H1 (cell line): ENCODE measurements around the gene KCNAB3. TPM values are rescaled to one million over a fixed set of nuclear protein-coding genes. Genes with fewer than 3 reads are reported as not detected.
A peak's percentile ranks its signal among the peaks of the same experiment; 100 is the strongest.

Experiments used
- CTCF ChIA-PET: fragments of 300-600 bp; sonication (Branson Sonifier 250); formaldehyde crosslinking; loops from one replicate; lab custom pipeline; 2021; ENCODE audit not compliant: partially characterized antibody; lab: Charles Lee
- POLR2A ChIA-PET: fragments of 300-600 bp; sonication (Branson Sonifier 250); formaldehyde crosslinking; loops from one replicate; lab custom pipeline; 2021; ENCODE audit warnings: inconsistent platforms; ENCODE audit not compliant: partially characterized antibody; lab: Charles Lee
- DNase-seq, 2 experiments: peaks; one replicate each; pipeline versions ENCODE4 v3.0.0 to v3.0.0-alpha.2; 2010 to 2022; ENCODE audit warnings: low spot score in 2 of 2, low read depth in 1 of 2, mixed read lengths in 1 of 2
- FAIRE-seq: peaks from 2 replicates; lab custom pipeline; 2011; peaks lifted over from hg19 to GRCh38; lab: Jason Lieb, UNC
- H2AFZ ChIP-seq: 2 replicates; pipeline ENCODE4 v1.8.1; 2012; ENCODE audit warnings: low read length, inconsistent platforms
- H2AK5ac ChIP-seq: 2 replicates; pipeline ENCODE4 v1.6.1; 2013; ENCODE audit warnings: low read depth, low read length
- H2BK120ac ChIP-seq: replicated peaks from 2 replicates; pipeline ENCODE3; 2013; ENCODE audit warnings: low read depth, low read length, inconsistent platforms
- H2BK12ac ChIP-seq: 2 replicates; pipeline ENCODE4 v1.6.1; 2013; ENCODE audit warnings: low read depth, low read length
- H2BK15ac ChIP-seq: 2 replicates; pipeline ENCODE4 v1.6.1; 2013; ENCODE audit warnings: low read length
- H2BK20ac ChIP-seq: 2 replicates; pipeline ENCODE4 v1.6.1; 2013; ENCODE audit warnings: low read length
- H2BK5ac ChIP-seq: 2 replicates; pipeline ENCODE4 v1.6.1; 2013; ENCODE audit warnings: low read depth, low read length
- H3K14ac ChIP-seq: 2 replicates; pipeline ENCODE4 v1.6.1; 2013; ENCODE audit warnings: inconsistent platforms; ENCODE audit not compliant: insufficient read length
- H3K18ac ChIP-seq: 2 replicates; pipeline ENCODE4 v1.6.1; 2013; ENCODE audit warnings: low read length; ENCODE audit errors: extremely low read depth
- H3K23ac ChIP-seq: 2 replicates; pipeline ENCODE4 v1.6.1; 2013; ENCODE audit warnings: inconsistent platforms; ENCODE audit not compliant: insufficient read length
- H3K23me2 ChIP-seq: 2 replicates; pipeline ENCODE4 v1.6.1; 2013; ENCODE audit warnings: low read depth, low read length
- H3K27ac ChIP-seq: 2 replicates; pipeline ENCODE4 v1.6.1; 2011; ENCODE audit warnings: low read depth, low read length, inconsistent platforms
- H3K27me3 ChIP-seq, 4 experiments: replicated peaks in 1 of 4; 1 replicate in 1 of 4; 2 replicates in 3 of 4; pipeline versions ENCODE4 v1.6.1 to v1.8.1; 2011 to 2013; ENCODE audit warnings: low read length in 3 of 4, mild to moderate bottlenecking in 3 of 4, inconsistent platforms in 2 of 4, mixed read lengths in 2 of 4, moderate library complexity in 1 of 4; ENCODE audit not compliant: control insufficient read depth in 3 of 4, insufficient read depth in 3 of 4; ENCODE audit errors: extremely low read depth in 1 of 4
- H3K36me3 ChIP-seq, 4 experiments: 2 replicates each; pipeline versions ENCODE4 v1.6.1 to v1.8.1; 2011 to 2013; ENCODE audit warnings: mild to moderate bottlenecking in 4 of 4, low read length in 3 of 4, moderate library complexity in 2 of 4, control low read depth in 1 of 4, inconsistent platforms in 1 of 4; ENCODE audit not compliant: insufficient read depth in 4 of 4, control insufficient read depth in 2 of 4
- H3K4ac ChIP-seq: replicated peaks from 2 replicates; pipeline ENCODE3; 2013; ENCODE audit warnings: low read length, low read depth, mixed read lengths, inconsistent platforms; ENCODE audit not compliant: insufficient read length
- H3K4me1 ChIP-seq, 4 experiments: replicated peaks in 1 of 4; 1 replicate in 1 of 4; 2 replicates in 3 of 4; pipeline versions ENCODE4 v1.6.1 to v1.8.1; 2011 to 2013; ENCODE audit warnings: low read length in 3 of 4, inconsistent platforms in 2 of 4, mixed read lengths in 1 of 4; ENCODE audit not compliant: insufficient read depth in 4 of 4, control insufficient read depth in 3 of 4
- H3K4me2 ChIP-seq, 2 experiments: 2 replicates each; pipeline versions ENCODE4 v1.6.1 to v1.8.1; 2011 to 2013; ENCODE audit warnings: low read depth in 2 of 2, low read length in 2 of 2, control low read depth in 1 of 2, inconsistent platforms in 1 of 2, mild to moderate bottlenecking in 1 of 2; ENCODE audit not compliant: insufficient read depth in 1 of 2
- H3K4me3 ChIP-seq, 4 experiments: fragments of 200-600, 300-600 bp in 1 of 4; sonication (generic), shearing (Covaris generic), sonication (Bioruptor Twin) in 1 of 4; 2 replicates each; pipeline versions ENCODE4 v1.5.1 to v1.8.1; 2011 to 2016; ENCODE audit warnings: low read length in 4 of 4, low read depth in 3 of 4, control low read depth in 2 of 4, inconsistent platforms in 2 of 4, mild to moderate bottlenecking in 2 of 4, mixed read lengths in 1 of 4, moderate library complexity in 1 of 4; ENCODE audit not compliant: insufficient read depth in 2 of 4; ENCODE audit errors: extremely low read depth in 1 of 4
- H3K56ac ChIP-seq: replicated peaks from 2 replicates; pipeline ENCODE3; 2013; ENCODE audit warnings: low read depth, mild to moderate bottlenecking, mixed read lengths, low read length, inconsistent platforms; ENCODE audit not compliant: insufficient read length
- H3K79me1 ChIP-seq: 2 replicates; pipeline ENCODE4 v1.6.1; 2013; ENCODE audit warnings: low read depth, low read length, control low read depth
- H3K79me2 ChIP-seq, 2 experiments: 2 replicates each; pipeline versions ENCODE4 v1.6.1 to v1.8.1; 2012 to 2013; ENCODE audit warnings: low read length in 2 of 2, mild to moderate bottlenecking in 2 of 2, inconsistent platforms in 1 of 2; ENCODE audit not compliant: insufficient read depth in 2 of 2, control insufficient read depth in 1 of 2
- H3K9ac ChIP-seq, 4 experiments: replicated peaks in 1 of 4; 1 replicate in 1 of 4; 2 replicates in 3 of 4; pipeline versions ENCODE4 v1.6.1 to v1.8.1; 2011 to 2013; ENCODE audit warnings: low read depth in 3 of 4, low read length in 3 of 4, control low read depth in 2 of 4, mild to moderate bottlenecking in 2 of 4, moderate library complexity in 2 of 4, inconsistent platforms in 1 of 4; ENCODE audit errors: extremely low read depth in 1 of 4
- H3K9me3 ChIP-seq, 2 experiments: 2 replicates each; pipeline versions ENCODE4 v1.6.1 to v1.8.1; 2012 to 2013; ENCODE audit warnings: mild to moderate bottlenecking in 2 of 2, moderate library complexity in 2 of 2, control low read depth in 1 of 2, inconsistent platforms in 1 of 2, low read depth in 1 of 2, low read length in 1 of 2, mixed read lengths in 1 of 2; ENCODE audit not compliant: insufficient read depth in 2 of 2
- H4K20me1 ChIP-seq, 2 experiments: replicated peaks in 1 of 2; 2 replicates each; pipeline versions ENCODE3 to v1.8.1; 2011 to 2013; ENCODE audit warnings: inconsistent platforms in 2 of 2, low read length in 2 of 2, mild to moderate bottlenecking in 1 of 2; ENCODE audit not compliant: insufficient read depth in 2 of 2, control insufficient read depth in 1 of 2
- H4K5ac ChIP-seq: 2 replicates; pipeline ENCODE4 v1.6.1; 2013; ENCODE audit warnings: low read length, low read depth, mixed read lengths, inconsistent platforms; ENCODE audit not compliant: insufficient read length
- H4K8ac ChIP-seq: 2 replicates; pipeline ENCODE4 v1.8.0; 2013; ENCODE audit warnings: mild to moderate bottlenecking, moderate library complexity, low read length, inconsistent platforms; ENCODE audit not compliant: insufficient read depth; ENCODE audit errors: extremely low read depth
- H4K91ac ChIP-seq: replicated peaks from 2 replicates; pipeline ENCODE3; 2013; ENCODE audit warnings: low read length, mixed read lengths, inconsistent platforms; ENCODE audit not compliant: insufficient read length
- CTBP2 ChIP-seq: IDR thresholded peaks from 2 replicates; pipeline ENCODE4 v1.7.0; 2011; ENCODE audit warnings: borderline replicate concordance, mild to moderate bottlenecking, moderate library complexity, mixed read lengths, low read length; ENCODE audit not compliant: insufficient read depth, insufficient read length
- CTCF ChIP-seq, 3 experiments: IDR thresholded peaks; 1 replicate in 2 of 3; 2 replicates in 1 of 3; pipeline versions ENCODE4 v1.5.1 to v1.6.1; 2011; ENCODE audit warnings: low read length in 3 of 3, mild to moderate bottlenecking in 3 of 3, inconsistent platforms in 2 of 3, low read depth in 1 of 3, moderate library complexity in 1 of 3; ENCODE audit not compliant: insufficient read depth in 1 of 3; ENCODE audit errors: control extremely low read depth in 1 of 3
- EZH2 ChIP-seq: fragments of 200-600 bp; sonication (generic); IDR thresholded peaks from 2 replicates; pipeline ENCODE4 v1.7.1; 2012; ENCODE audit warnings: low read depth, mild to moderate bottlenecking, moderate library complexity, low read length, inconsistent platforms; ENCODE audit not compliant: severe bottlenecking
- GTF2F1 ChIP-seq: IDR thresholded peaks from 2 replicates; pipeline ENCODE4 v1.6.1; 2012; ENCODE audit warnings: low read depth, low read length, improper control_type of control experiment, borderline replicate concordance
- NRF1 ChIP-seq: IDR thresholded peaks from 2 replicates; pipeline ENCODE4 v1.6.1; 2011; ENCODE audit warnings: mild to moderate bottlenecking, low read depth, low read length, improper control_type of control experiment
- SIN3A ChIP-seq, 2 experiments: IDR thresholded peaks in 1 of 2; conservative IDR thresholded peaks in 1 of 2; 2 replicates each; pipeline ENCODE4 v1.6.1; 2011 to 2012; ENCODE audit warnings: low read length in 2 of 2, improper control_type of control experiment in 1 of 2, low read depth in 1 of 2, mild to moderate bottlenecking in 1 of 2
- SP2 ChIP-seq: IDR thresholded peaks from 2 replicates; pipeline ENCODE4 v1.6.1; 2012; ENCODE audit warnings: mild to moderate bottlenecking, low read length, inconsistent platforms
- SP4 ChIP-seq: IDR thresholded peaks from 2 replicates; pipeline ENCODE4 v1.6.1; 2012; ENCODE audit warnings: low read length, inconsistent platforms
- SUZ12 ChIP-seq: fragments of 200-600 bp; sonication (generic); IDR thresholded peaks from 2 replicates; pipeline ENCODE4 v1.6.1; 2012; ENCODE audit warnings: mild to moderate bottlenecking, inconsistent platforms, low read length, moderate library complexity, mixed read lengths
- WGBS, 2 experiments: shearing (Covaris generic) in 1 of 2; methylation state at CpG; one replicate each; pipeline versions ENCODE4 v1.1.6 to v1.1.7; 2013 to 2015; ENCODE audit warnings: low lambda C conversion rate in 2 of 2, mixed read lengths in 2 of 2, inconsistent platforms in 1 of 2, low coverage in 1 of 2, missing lambda C conversion rate in 1 of 2; ENCODE audit not compliant: insufficient replicate concordance in 2 of 2, insufficient coverage in 1 of 2, insufficient read length in 1 of 2; ENCODE audit errors: extremely low coverage in 1 of 2, missing lambda C conversion rate in 1 of 2; 5-methylcytosine and 5-hydroxymethylcytosine counted together
- polyA plus RNA-seq, 7 experiments: library from polyadenylated mRNA; depleted of rRNA in 3 of 7; stranded (reverse) in 5 of 7; unstranded in 2 of 7; fragments of >200 nt in 5 of 7; fragments of 200-250 nt in 2 of 7; gene quantifications; 1 replicate in 5 of 7; 2 replicates in 1 of 7; 4 replicates in 1 of 7; pipeline versions ENCODE4 v1.2.1 to v1.2.3, GENCODE V29; 2011 to 2013; ENCODE audit warnings: missing spikeins in 2 of 7, mixed read lengths in 2 of 7
- total RNA-seq: library from RNA; stranded (reverse); fragmentation: NEBNext Ultra II Directional; extraction: Animal tissue kit (Norgen Biotek cat#: 25700); gene quantifications from 2 replicates; pipeline ENCODE4 v1.2.1, GENCODE V29; 2021

KCNAB3 gene
- total and polyA plus RNA-seq, 2 of the 8 experiments (the other 6 are each of a cell fraction or from before 2014, with no cell fraction given) = 1.7 to 2.4 TPM

GRCh38 chr17:7932949-7933348 lies 3.3 kb upstream of the KCNAB3 start:
- no peak overlapping the region for H2BK20ac ChIP-seq
- H4K5ac ChIP-seq = no peak overlapping the region
- FAIRE-seq (no peak), DNase-seq (peak in 1 of 2 experiments; percentile 46)
- H3K23me2 ChIP-seq = peaks cover 15% of the 10 kb centered on the region
- ChIA-PET POLR2A (interaction anchor here (0.5 to 3.3 kb wide), 7 partner anchors 9 to 150 kb away, joined by 3 to 11 read pairs (median 5); partner anchors contain the start of genes NAA38 and RNF227), CTCF (interaction anchor here (0.6 to 5.7 kb wide), 27 partner anchors 10 to 189 kb away, joined by 3 to 33 read pairs (median 4); partner anchors contain the start of gene ALOXE3)
- H3K4ac ChIP-seq = no peak overlapping the region
- no peak overlapping the region for H3K18ac ChIP-seq
- no peak overlapping the region for H3K14ac ChIP-seq
- H2AFZ ChIP-seq = peak overlapping the region; percentile 93; the same call in 1 of the 2 replicates
- H2BK15ac ChIP-seq = no peak overlapping the region
- H2AK5ac ChIP-seq = no peak overlapping the region
- H2BK120ac ChIP-seq = no peak overlapping the region
- H3K36me3 ChIP-seq = peaks cover 5 to 19% (median 9%) of the 10 kb centered on the region in 4 experiments; a peak in 5 of 8 replicates
- H3K79me2 ChIP-seq = 0 out of 4 replicates have a peak, but pooled peaks cover 0 to 4% of the 10 kb centered on the region in 2 experiments
- H2BK12ac ChIP-seq = no peak overlapping the region
- H3K9ac ChIP-seq = peak overlapping the region in 3 of 4 experiments; percentile 26 to 69 (median 67); a peak in 4 of 7 replicates
- no peak overlapping the region for H3K27ac ChIP-seq
- peak overlapping the region; percentile 96 to 98 for H3K4me2 ChIP-seq
- peaks cover 11 to 18% (median 15%) of the 10 kb centered on the region in 4 experiments for H3K27me3 ChIP-seq
- no peak overlapping the region for H3K56ac ChIP-seq
- TF ChIP-seq CTBP2 = no peak
- no peak for TF ChIP-seq SUZ12
- no peak for TF ChIP-seq EZH2
- no peak for TF ChIP-seq CTCF (IDR thresholded peaks at IDR 0.05; ENCODE audit: control extremely low read depth in 1 of 3, insufficient read depth in 1 of 3, low read depth in 1 of 3, low read length in 3 of 3)
- no peak for TF ChIP-seq SIN3A (conservative IDR thresholded peaks at IDR 0.05 in 1 of 2, IDR thresholded peaks at IDR 0.05 in 1 of 2; ENCODE audit: low read depth in 1 of 2, low read length in 2 of 2)
- TF ChIP-seq GTF2F1 = no peak
- no peak for TF ChIP-seq NRF1
- no peak for TF ChIP-seq SP4
- TF ChIP-seq SP2 = no peak
- H3K79me1 ChIP-seq = no peaks in the 10 kb centered on the region
- H4K20me1 ChIP-seq = peaks cover 0 to 5% of the 10 kb centered on the region in 2 experiments
- H4K8ac ChIP-seq = no peak overlapping the region
- no peak overlapping the region for H2BK5ac ChIP-seq
- H3K9me3 ChIP-seq = no peaks in the 10 kb centered on the region
- no peak overlapping the region for H4K91ac ChIP-seq
- 57% methylated on average over 16 of the region's 16 CpGs; no CpG with 5 or more reads in 1 of the 2 experiments for WGBS, 2 experiments
- H3K4me1 ChIP-seq = peaks cover 0 to 5% (median 3%) of the 10 kb centered on the region in 4 experiments; a peak in 4 of 7 replicates
- H3K4me3 ChIP-seq = peak overlapping the region; percentile 80 to 95 (median 89)
- H3K23ac ChIP-seq = no peak overlapping the region
